ENCODE results near the gene NXPH3. TPM values are rescaled to one million over a fixed set of nuclear protein-coding genes. Genes with fewer than 3 reads are reported as not detected.

Gene NXPH3
- total RNA-seq, 6 experiments from 2014 or later: 0.09 to 0.43 (median 0.21) TPM; not detected in 1

- intact Hi-C loops (cut with DNase I): no loop called here
- no peak for TF ChIP-seq POLR2A (IDR thresholded peaks at IDR 0.05)
- no peak for TF ChIP-seq CTCF (IDR thresholded peaks at IDR 0.05)
- H3K4me3 ChIP-seq: no peak overlapping the region
- peaks cover 0 to 60% (median 19%) of the 10 kb centered on the region in 4 donors for H3K36me3 ChIP-seq
- H3K9me3 ChIP-seq: no peaks in the 10 kb centered on the region
- DNase-seq: no peak
- H3K4me1 ChIP-seq: no peaks in the 10 kb centered on the region
- ATAC-seq: no peak
- H3K27me3 ChIP-seq: no peaks in the 10 kb centered on the region
- H3K27ac ChIP-seq: no peak overlapping the region
Observed at GRCh38 chr17:49602783-49603182, 27.1 kb downstream of the NXPH3 start.

GRCh38 chr17:49603238-49603637 lies 27.6 kb downstream of the NXPH3 start:
- intact Hi-C loops (cut with DNase I): no loop called here
- H3K27me3 ChIP-seq: no peaks in the 10 kb centered on the region
- peaks cover 0 to 64% (median 20%) of the 10 kb centered on the region in 4 donors for H3K36me3 ChIP-seq
- no peak overlapping the region for H3K27ac ChIP-seq
- ATAC-seq (no peak), DNase-seq (no peak)
- H3K4me3 ChIP-seq: no peak overlapping the region
- WGBS (ENCODE audit: insufficient coverage, low coverage, low lambda C conversion rate, missing lambda C conversion rate): 44% methylated on average over 3 of the region's 3 CpGs
- no peaks in the 10 kb centered on the region for H3K4me1 ChIP-seq
- no peaks in the 10 kb centered on the region for H3K9me3 ChIP-seq
- TF ChIP-seq POLR2A (IDR thresholded peaks at IDR 0.05): no peak
- no peak for TF ChIP-seq CTCF (IDR thresholded peaks at IDR 0.05)

- H3K27ac ChIP-seq: no peak overlapping the region
- H3K36me3 ChIP-seq: peaks cover 0 to 67% (median 21%) of the 10 kb centered on the region in 4 donors
- H3K9me3 ChIP-seq: no peaks in the 10 kb centered on the region
- 69% methylated on average over 2 of the region's 2 CpGs for WGBS (ENCODE audit: insufficient coverage, low coverage, low lambda C conversion rate, missing lambda C conversion rate)
- ATAC-seq (no peak), DNase-seq (no peak)
- TF ChIP-seq POLR2A (IDR thresholded peaks at IDR 0.05): no peak
- no peak for TF ChIP-seq CTCF (IDR thresholded peaks at IDR 0.05)
- no peak overlapping the region for H3K4me3 ChIP-seq
- no peaks in the 10 kb centered on the region for H3K27me3 ChIP-seq
- intact Hi-C loops (cut with DNase I): no loop called here
- no peaks in the 10 kb centered on the region for H3K4me1 ChIP-seq
Observed at GRCh38 chr17:49603720-49604119, 28.0 kb downstream of the NXPH3 start.

GRCh38 chr17:49604314-49604869 lies 28.7 kb downstream of the NXPH3 start:
- ATAC-seq (peak in 3 of 4 donors; percentile 16 to 27 (median 20)), DNase-seq (no peak)
- Histone ChIP-seq H3K4me3 (no peak overlapping the region), H3K27ac (no peak overlapping the region), H3K9me3 (no peaks in the 10 kb centered on the region), H3K27me3 (no peaks in the 10 kb centered on the region), H3K4me1 (no peaks in the 10 kb centered on the region), H3K36me3 (peaks cover 0 to 61% (median 24%) of the 10 kb centered on the region in 4 donors)
- intact Hi-C loops (cut with DNase I): no loop called here
- 85% methylated on average over 7 of the region's 7 CpGs for WGBS (ENCODE audit: insufficient coverage, low coverage, low lambda C conversion rate, missing lambda C conversion rate)
- TF ChIP-seq CTCF (IDR thresholded peaks at IDR 0.05) (no peak), POLR2A (IDR thresholded peaks at IDR 0.05) (no peak)
